Breast epithelium (tissue), 3 donors: ENCODE measurements around the gene GANC.

Experiments used
- CTCF ChIP-seq, 3 donors: fragments of 450-650 bp; IDR thresholded peaks; one replicate each; pipeline ENCODE4 v1.5.1; 2016 to 2017; ENCODE audit warnings: antibody characterized with exemption in 3 of 3, mild to moderate bottlenecking in 3 of 3, moderate library complexity in 3 of 3
- POLR2A ChIP-seq: fragments of 450-650 bp; IDR thresholded peaks from one replicate; pipeline ENCODE4 v1.6.1; 2016; ENCODE audit warnings: antibody characterized with exemption, mild to moderate bottlenecking, moderate library complexity
- POLR2AphosphoS5 ChIP-seq, 3 donors: sonication (generic); formaldehyde crosslinking; IDR thresholded peaks; one replicate each; pipeline ENCODE4 v1.6.1; 2017; ENCODE audit warnings: antibody characterized with exemption in 3 of 3

GRCh38 chr15:42359985-42360384 is 87.0 kb downstream of the GANC start:
- TF ChIP-seq CTCF (IDR thresholded peaks at IDR 0.05) (no peak), POLR2A (no peak), POLR2AphosphoS5 (IDR thresholded peaks at IDR 0.05) (no peak)
